T47D (cell line): Measurements from ENCODE around the gene KRTAP10-11.
"Not testable (repeated sequence)": the region's sequence is repeated elsewhere in the genome, so short reads cannot be mapped to it uniquely, and the experiment has no call there.

Source experiments
- DNase-seq, 2 experiments: peaks; one replicate each; pipeline versions ENCODE4 v3.0.0 to v3.0.0-alpha.2; 2011 to 2012; ENCODE audit warnings: low read depth in 1 of 2, low spot score in 1 of 2
- JUND ChIP-seq: IDR thresholded peaks from 2 replicates; pipeline ENCODE4 v1.6.1; 2012; ENCODE audit warnings: low read depth
- in situ Hi-C: cut with HindIII; loops from 2 replicates; pipeline ENCODE4 v1.10.0; 2016; ENCODE audit warnings: low sequenced_read_pairs, low pct_unique_long_range_greater_than_20kb

KRTAP10-11 gene

DNA sequence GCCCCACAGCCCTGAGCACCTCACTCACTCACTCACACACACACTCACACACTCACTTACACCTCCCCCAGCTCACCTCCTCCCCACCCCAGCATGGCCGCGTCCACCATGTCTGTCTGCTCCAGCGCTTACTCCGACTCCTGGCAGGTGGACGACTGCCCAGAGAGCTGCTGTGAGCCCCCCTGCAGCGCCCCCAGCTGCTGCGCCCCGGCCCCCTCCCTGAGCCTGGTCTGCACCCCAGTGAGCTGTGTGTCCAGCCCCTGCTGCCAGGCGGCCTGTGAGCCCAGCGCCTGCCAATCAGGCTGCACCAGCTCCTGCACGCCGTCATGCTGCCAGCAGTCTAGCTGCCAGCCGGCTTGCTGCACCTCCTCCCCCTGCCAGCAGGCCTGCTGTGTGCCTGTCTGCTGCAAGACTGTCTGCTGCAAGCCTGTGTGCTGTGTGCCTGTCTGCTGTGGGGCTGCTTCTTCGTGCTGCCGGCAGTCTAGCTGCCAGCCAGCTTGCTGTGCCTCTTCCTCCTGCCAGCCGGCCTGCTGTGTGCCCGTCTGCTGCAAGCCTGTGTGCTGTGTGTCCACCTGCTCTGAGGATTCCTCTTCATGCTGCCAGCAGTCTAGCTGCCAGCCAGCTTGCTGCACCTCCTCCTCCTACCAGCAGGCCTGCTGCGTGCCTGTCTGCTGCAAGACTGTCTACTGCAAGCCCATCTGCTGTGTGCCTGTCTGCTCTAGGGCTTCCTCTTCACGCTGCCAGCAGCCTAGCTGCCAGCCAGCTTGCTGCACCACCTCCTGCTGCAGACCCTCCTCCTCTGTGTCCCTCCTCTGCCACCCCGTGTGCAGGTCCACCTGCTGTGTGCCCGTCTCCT is at the start of gene KRTAP10-11:
Gene KRTAP10-11 (plus strand): TSS at position 49 of the 856 bp plus-strand sequence. CDS start 45 bp downstream, at position 94.
- in situ Hi-C loops, DNase-seq: not testable (repeated sequence)

DNA sequence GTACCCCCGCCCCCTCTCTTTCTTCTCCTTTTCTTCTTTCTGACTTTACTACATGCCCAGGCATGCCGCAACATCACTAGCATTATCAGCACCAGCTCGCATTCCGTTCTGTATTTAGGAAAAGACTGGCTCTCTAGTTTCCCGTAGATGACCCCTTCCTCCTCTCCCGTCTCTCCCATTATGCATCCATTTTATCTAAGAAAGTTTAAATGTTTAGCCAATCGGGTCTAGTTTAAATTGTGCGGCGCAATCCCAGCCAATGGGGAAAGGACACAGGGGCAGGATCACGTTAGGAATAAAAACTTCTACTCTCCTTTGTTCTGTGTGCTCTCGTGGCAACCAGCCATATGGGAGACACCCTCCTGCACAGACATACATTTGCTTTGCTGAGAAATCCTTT is 48.2 kb upstream of the KRTAP10-11 start:
- TF ChIP-seq JUND: no peak
- in situ Hi-C loops: no loop called here
- no peak for DNase-seq

DNA sequence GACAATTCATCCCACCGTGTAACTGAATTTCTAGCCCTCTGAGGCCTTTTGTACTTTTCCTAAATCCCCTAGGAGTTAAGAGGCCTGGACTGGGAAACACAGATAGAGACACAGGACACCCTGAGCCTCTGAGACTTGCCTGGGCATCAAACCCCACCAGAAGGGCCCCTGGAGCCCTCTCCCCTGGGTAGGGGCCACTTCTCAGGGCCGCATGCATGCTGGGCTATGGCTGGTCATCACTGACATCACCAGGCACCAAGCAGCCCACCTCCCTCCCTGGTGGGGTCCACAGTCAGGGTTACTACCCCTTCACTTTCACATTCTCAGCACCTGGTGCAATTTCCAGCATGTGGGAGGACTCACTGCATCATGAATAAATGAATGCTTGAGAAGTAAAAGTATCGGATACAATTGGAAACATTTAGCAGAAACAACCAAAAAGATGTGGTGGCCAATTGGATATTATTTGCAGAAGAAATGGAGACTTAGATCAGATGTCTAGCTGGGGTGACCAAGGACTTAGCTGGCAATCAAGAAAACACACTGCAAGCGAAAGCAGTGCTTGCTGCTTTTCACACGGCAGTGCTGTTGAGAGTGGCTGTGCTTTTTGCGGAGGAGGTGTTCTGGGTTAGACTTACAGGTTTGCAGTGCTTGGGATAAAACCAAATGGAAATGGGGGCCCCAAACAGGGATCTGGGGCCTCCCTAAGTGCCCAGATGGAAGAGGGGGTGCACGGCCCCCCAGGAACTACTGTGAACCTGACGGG is 46.8 kb upstream of the KRTAP10-11 start:
- TF ChIP-seq JUND: no peak
- in situ Hi-C loops: no loop called here
- no peak for DNase-seq

- DNase-seq, in situ Hi-C loops: not testable (repeated sequence)
Observed at GRCh38 chr21:44600118-44600978, 45.9 kb upstream of the KRTAP10-11 start, which contains the start of gene KRTAP10-7. TSS of gene KRTAP10-7 (plus strand) at chr21:44600597. CDS start at chr21:44600622, 25 bp downstream.

- in situ Hi-C loops: not testable (repeated sequence)
- peak in 1 of 2 experiments; percentile 45 for DNase-seq
Observed at GRCh38 chr21:44601091-44601490, 45.1 kb upstream of the KRTAP10-11 start.

GRCh38 chr21:44601596-44602462 is 44.4 kb upstream of the KRTAP10-11 start:
- DNase-seq: no peak
- in situ Hi-C loops: no loop called here
- no peak for TF ChIP-seq JUND

GRCh38 chr21:44602463-44602850 is 43.8 kb upstream of the KRTAP10-11 start:
- in situ Hi-C loops: no loop called here
- TF ChIP-seq JUND: no peak
- DNase-seq: no peak

DNA sequence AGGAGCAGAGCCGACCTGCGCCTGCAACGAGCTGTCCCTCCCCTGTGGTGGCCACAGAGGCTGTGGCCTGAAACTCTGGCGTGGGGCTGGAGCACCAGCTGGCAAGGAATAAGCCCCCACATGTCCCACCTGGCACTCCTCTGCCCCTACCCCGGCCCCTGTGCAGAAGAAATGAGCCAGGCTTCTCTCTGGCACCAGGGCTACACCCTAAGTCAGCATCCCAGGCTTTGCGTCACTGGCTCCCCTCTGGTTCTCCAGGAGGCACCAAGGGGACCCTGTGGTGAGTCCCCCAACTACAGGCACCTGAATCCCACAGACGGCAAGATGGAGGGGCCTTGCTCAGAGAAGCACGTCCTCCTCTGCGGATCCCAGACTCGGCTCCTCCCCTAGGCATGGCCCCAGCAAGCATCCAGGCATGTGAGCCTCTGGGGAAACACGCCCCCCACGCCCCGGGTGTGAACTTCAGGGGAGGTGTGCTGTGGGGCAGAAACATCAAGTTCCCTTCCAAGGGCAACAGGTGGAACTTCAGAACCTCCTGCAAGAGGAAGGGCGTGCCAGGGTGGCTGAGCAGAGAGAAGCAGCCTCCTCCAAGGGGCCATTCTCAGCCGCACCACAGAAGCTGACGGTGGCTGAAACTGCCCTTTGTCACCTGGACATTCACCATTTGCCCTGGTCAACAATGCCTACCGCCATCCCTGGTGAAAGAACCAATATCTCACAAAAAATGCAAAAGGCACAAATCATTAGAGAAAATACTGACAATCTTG is 42.9 kb upstream of the KRTAP10-11 start:
- in situ Hi-C loops: no loop called here
- TF ChIP-seq JUND: no peak
- no peak for DNase-seq

DNA sequence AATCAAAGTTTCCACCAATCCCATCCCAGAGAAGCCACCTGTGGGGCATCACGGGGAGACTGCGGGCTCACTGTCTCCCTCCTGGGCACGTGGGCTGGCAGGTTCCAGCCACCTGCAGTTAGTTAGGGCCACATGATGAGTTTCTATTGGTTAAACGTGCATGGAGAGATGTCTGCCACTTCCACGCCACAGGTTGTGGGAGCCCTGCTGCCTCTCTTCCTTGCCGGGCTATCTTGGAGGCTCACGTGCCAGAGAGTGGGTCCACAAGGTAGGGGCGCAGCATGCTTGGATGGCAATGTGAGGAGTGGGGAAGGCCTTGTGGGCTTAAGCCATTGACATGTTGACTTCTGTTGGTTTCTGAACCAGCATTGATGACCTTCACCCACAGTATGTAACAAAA is 42.3 kb upstream of the KRTAP10-11 start:
- in situ Hi-C loops: no loop called here
- DNase-seq: no peak
- TF ChIP-seq JUND: no peak

DNA sequence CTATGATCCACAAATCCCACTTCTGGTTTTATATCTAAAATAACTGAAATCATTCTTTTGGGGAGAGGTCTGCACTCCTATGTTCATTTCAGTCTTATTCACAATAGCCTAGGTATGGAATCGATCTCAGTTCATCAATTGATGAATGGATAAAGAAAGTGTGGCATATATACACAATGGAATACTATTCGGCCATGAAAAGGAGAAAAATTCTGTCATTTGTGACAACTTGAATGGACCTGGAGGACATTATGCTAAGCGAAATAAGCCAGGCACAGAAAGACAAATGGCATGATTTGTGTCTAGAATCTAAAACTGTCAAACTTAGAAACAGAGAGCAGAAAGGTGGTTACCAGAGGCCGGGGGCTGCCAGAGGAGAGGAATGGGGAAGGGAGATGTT is 39.7 kb upstream of the KRTAP10-11 start:
- in situ Hi-C loops: no loop called here
- no peak for TF ChIP-seq JUND
- DNase-seq: no peak

- in situ Hi-C loops: no loop called here
- TF ChIP-seq JUND: no peak
- no peak for DNase-seq
Observed at GRCh38 chr21:44609193-44609592, 37.0 kb upstream of the KRTAP10-11 start.

DNA sequence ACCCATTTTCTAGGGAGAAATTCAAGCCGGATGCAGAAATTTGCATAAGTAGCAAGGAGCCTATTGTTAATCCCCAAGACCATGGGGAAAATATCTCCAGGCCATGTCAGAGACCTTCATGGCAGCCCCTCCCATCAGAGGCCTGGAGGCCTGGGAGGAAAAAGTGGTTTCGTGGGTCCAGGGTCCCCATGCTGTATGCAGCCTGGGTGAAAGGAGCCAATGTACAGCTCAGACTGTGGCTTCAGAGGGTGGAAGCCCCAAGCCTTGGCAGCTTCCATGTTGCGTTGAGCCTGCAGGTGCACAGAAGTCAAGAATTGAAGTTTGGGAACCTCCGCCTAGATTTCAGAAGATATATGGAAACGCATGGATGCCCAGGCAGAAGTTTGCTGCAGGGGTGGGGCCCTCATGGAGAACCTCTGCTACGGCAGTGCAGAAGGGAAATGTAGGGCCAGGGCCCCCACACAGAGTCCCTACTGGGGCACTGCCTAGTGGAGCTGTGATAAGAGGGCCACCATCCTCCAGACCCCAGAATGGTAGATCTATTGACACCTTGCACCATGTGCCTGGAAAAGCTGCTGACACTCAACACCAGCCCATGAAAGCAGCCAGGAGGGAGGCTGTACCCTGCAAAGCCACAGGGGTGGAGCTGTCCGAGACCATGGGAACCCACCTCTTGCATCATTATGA is 35.9 kb upstream of the KRTAP10-11 start:
- in situ Hi-C loops: not testable (repeated sequence)

More for the DNA sequence above, 35.9 kb upstream of the KRTAP10-11 start:
- not testable (repeated sequence) for DNase-seq
